AG10803 (cell line): Measurements from ENCODE around the gene P2RX6.
"Not testable (repeated sequence)": the region's sequence is repeated elsewhere in the genome, so short reads cannot be mapped to it uniquely, and the experiment has no call there.

ENCODE experiments used
- DNase-seq: peaks from one replicate; pipeline ENCODE4 v3.0.0; 2010; ENCODE audit warnings: low read depth
- H3K4me3 ChIP-seq: 2 replicates; pipeline ENCODE4 v1.5.1; 2011; ENCODE audit warnings: mild to moderate bottlenecking, low read length, control low read depth
- TF ChIP-seq, protein P1 (sequence below): conservative IDR thresholded peaks from 2 replicates; pipeline ENCODE4 v1.5.1; 2011; ENCODE audit warnings: mild to moderate bottlenecking, low read length, control low read depth, inconsistent platforms

P2RX6 gene

DNA sequence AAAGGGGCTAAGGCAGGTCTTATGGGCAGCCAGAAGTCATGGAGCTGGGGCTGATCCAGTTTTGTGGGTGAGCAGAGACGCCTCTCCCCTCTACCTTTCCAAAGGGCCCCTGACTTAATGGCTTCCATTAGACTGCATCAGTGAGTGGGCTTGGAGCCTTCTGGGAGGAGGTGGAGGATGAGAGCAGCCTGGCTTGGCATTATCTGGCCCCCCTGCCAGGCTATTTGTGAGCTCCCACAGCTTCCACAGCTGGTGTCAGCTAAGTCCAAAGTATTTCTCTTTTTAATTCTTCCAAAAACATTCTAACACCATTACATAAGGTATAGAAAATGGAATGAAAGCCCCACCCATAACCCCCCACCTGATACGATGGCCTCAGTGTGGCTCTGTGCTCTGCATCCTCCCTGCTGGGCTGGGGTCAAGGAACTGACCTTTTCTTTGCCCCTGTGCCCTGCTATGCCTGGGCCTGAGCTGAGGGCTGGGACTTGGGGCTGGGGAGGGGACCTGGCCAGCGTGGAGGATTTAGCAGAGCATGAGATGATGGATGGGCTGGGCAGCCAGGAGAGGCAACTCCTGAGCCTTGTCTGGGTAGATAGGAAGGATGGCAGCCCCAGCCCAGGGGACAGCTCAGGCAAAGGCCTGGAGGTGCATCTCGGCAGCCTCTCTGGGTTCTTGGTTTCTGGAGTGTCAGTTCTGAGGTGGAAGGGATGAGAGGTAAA, 43.9 kb upstream of the P2RX6 start:
- TF ChIP-seq, protein P1, sequence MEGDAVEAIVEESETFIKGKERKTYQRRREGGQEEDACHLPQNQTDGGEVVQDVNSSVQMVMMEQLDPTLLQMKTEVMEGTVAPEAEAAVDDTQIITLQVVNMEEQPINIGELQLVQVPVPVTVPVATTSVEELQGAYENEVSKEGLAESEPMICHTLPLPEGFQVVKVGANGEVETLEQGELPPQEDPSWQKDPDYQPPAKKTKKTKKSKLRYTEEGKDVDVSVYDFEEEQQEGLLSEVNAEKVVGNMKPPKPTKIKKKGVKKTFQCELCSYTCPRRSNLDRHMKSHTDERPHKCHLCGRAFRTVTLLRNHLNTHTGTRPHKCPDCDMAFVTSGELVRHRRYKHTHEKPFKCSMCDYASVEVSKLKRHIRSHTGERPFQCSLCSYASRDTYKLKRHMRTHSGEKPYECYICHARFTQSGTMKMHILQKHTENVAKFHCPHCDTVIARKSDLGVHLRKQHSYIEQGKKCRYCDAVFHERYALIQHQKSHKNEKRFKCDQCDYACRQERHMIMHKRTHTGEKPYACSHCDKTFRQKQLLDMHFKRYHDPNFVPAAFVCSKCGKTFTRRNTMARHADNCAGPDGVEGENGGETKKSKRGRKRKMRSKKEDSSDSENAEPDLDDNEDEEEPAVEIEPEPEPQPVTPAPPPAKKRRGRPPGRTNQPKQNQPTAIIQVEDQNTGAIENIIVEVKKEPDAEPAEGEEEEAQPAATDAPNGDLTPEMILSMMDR, result no peak
- no peak overlapping the region for H3K4me3 ChIP-seq
- DNase-seq, result no peak

DNA sequence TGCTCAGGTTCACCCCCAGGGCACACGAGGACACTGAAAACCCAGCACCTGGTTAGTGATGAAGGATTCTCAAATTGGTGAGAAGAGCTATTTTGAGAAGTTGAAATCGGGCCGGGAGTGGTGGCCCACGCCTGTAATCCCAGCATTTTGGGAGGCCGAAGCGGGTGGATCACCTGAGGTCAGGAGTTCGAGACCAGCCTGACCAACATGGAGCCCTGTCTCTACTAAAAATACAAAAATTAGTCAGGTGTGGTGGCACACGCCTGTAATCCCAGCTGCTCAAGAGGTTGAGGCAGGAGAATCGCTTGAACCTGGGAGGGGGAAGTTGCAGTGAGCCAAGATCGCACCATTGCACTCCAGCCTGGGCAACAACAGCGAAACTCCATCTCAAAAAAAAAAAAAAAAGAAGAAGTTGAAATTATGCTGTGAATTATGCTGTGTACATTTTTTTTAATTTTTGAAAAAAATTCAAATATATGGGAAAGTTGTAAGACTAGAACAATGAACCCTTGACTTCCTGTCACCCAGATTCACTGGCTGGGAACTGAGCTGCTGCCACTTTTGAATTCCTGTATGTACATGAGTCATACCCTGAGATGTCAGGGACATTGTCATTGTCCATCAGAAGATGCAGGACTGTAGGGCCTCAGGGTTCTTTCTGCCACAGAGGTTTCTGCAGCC, 42.8 kb upstream of the P2RX6 start:
- not testable (repeated sequence) for DNase-seq, H3K4me3 ChIP-seq

GRCh38 chr22:20972933-20973577, 41.9 kb upstream of the P2RX6 start:
- no peak overlapping the region for H3K4me3 ChIP-seq

GRCh38 chr22:20973634-20974286, 41.2 kb upstream of the P2RX6 start:
- H3K4me3 ChIP-seq, result no peak overlapping the region
- TF ChIP-seq, protein P1, result no peak

More at GRCh38 chr22:20972933-20973577, 41.9 kb upstream of the P2RX6 start:
- no peak for DNase-seq
- TF ChIP-seq, protein P1, result no peak

DNA sequence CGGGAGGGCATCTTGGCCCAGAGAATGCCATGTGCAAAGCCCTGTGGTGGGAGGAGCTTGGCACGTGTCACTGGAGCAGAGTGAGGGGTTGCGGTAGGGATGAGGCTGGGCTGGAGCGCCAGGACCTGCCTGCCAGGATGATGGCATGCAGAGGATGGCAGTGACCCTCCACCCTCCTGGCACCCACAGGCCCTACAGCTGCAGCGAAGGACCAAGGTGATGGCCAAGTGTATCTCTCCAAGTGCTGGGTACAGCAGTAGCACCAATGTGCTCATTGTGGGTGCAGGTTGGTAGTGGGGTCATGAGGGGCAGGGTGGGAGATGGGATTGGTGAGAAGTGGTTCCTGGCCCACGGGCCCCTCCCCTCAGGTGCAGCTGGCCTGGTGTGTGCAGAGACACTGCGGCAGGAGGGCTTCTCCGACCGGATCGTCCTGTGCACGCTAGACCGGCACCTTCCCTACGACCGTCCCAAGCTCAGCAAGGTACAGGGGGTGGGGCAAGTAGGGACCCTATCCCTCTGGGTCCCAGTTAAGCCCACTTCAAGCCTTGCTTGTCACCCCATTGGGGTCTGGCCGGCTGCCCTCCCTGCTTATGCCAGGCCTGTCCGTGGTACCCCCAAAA, 40.5 kb upstream of the P2RX6 start:
- DNase-seq, result no peak
- TF ChIP-seq, protein P1, result no peak

More at GRCh38 chr22:20973634-20974286, 41.2 kb upstream of the P2RX6 start:
- no peak for DNase-seq

DNA sequence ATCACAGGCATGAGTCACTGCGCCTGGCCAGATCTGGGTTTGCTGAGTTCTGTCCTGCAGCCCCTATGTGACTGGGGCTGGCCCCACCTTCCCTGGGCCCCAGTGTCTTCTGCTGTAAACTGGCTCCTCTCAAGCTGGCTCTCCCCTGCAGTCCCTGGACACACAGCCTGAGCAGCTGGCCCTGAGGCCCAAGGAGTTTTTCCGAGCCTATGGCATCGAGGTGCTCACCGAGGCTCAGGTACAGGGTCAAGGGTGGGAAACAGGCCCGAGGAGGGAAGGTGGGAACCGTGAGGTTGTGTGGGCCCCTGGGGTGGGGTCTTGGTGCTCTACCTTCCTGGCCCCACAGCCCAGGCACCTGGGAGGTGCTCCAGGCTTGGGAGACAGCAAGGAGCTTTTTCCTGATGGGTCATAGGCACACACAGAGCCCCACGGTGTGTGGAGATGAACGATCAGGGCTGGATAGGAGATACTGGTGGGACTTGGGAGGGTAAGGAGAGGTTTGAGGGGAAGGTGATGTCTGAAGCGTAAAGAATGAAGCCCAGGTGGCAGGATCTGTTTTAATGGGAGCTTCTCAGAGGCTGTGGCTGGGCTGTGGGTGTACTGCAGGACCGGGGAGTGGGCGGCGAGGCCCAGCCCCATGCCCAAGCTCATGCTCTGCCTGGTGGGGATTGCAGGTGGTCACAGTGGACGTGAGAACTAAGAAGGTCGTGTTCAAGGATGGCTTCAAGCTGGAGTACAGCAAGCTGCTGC, 39.2 kb upstream of the P2RX6 start:
- no peak overlapping the region for H3K4me3 ChIP-seq
- TF ChIP-seq, protein P1, result no peak
- DNase-seq, result no peak

More for the DNA sequence above, 40.5 kb upstream of the P2RX6 start:
- H3K4me3 ChIP-seq, result no peak overlapping the region
